CD4-positive, alpha-beta T cell treated with Interleukin-21 for 1 hour (primary cell): ENCODE data around the gene ABCD1.
"Not testable (repeated sequence)": the region's sequence is repeated elsewhere in the genome, so short reads cannot be mapped to it uniquely, and the experiment has no call there.

ENCODE experiments used
- DNase-seq: peaks from one replicate; pipeline ENCODE4 v3.0.0-alpha.2; 2020

ABCD1 gene

GRCh38 chrX:153724252-153725038 is at the start of gene ABCD1, which contains the start of gene BCAP31:
Gene ABCD1 (plus strand): TSS chrX:153724856. CDS start chrX:153725267, 411 bp downstream.
Gene BCAP31 (minus strand): TSS chrX:153724387. CDS start chrX:153723244, 1,143 bp downstream.
- DNase-seq: peak; percentile 91

- DNase-seq: no peak
Observed at GRCh38 chrX:153681175-153681574, 43.5 kb upstream of the ABCD1 start.

GRCh38 chrX:153683486-153683885 is 41.2 kb upstream of the ABCD1 start:
- not testable (repeated sequence) for DNase-seq

GRCh38 chrX:153684467-153685155 is 40.0 kb upstream of the ABCD1 start:
- no peak for DNase-seq

GRCh38 chrX:153685156-153685536 is 39.5 kb upstream of the ABCD1 start:
- no peak for DNase-seq

GRCh38 chrX:153685751-153686696 is 38.6 kb upstream of the ABCD1 start:
- no peak for DNase-seq

GRCh38 chrX:153686711-153687110 is 37.9 kb upstream of the ABCD1 start:
- no peak for DNase-seq

DNA sequence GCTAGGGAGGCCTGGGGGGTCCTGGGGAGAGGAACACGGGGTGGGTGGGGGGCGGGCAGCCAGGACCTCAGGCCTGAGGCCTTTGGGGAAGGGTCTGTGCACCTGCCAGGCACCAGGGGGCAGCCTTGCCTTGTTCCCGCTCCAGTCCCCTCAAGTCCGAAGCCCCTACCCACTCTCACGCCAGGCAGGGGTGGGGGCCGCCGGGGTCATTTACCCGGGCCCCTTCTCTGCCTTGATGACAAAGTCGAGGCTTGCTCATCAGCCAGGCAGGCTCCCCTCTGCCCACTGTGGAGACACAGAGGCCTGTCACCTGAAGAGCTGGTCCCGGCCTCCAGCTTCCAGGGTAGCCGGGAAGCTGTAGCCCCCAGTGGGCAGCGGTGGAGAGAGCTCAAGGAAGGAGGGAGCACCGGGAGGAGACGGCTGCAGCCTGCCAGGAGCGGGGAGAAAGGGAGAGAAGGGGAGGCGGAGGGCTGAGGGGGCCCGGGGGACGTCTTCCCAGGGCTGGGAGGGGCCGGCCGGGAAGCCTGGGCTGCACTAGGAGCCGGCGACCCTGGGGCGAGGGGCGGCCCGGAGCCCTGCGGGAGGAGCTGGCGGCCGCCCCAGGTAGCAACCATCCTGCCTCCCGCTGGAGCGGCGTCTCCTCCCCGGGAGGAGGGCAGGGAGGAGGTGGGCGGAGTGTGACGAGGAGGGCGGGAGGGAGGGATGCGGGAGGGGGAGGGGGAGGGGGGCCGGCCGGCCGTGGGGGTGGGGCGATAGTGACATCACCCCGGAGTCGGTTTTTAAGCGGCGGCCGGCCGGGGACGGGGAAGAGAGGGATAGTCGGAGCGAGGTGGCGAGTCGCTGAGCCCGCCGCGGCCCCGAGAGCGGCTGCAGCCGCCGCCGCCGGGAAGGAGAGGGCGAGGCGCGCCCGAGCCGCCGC is 37.3 kb upstream of the ABCD1 start, which contains the start of gene SLC6A8:
SLC6A8 (plus strand) TSS at position 806 of the 919 bp plus-strand sequence. CDS start 649 bp downstream, outside the sequence.
- DNase-seq: peak; percentile 56

- no peak for DNase-seq
Observed at GRCh38 chrX:153688071-153688470, 36.6 kb upstream of the ABCD1 start.

DNA sequence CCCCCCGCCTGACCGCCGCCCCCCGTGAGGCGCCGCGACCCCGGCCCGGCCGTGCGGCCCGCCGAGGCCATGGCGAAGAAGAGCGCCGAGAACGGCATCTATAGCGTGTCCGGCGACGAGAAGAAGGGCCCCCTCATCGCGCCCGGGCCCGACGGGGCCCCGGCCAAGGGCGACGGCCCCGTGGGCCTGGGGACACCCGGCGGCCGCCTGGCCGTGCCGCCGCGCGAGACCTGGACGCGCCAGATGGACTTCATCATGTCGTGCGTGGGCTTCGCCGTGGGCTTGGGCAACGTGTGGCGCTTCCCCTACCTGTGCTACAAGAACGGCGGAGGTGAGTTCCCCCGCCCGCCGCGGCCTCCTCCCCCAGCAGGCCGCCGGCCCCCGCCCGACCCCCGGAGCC is 36.1 kb upstream of the ABCD1 start:
- no peak for DNase-seq

DNA sequence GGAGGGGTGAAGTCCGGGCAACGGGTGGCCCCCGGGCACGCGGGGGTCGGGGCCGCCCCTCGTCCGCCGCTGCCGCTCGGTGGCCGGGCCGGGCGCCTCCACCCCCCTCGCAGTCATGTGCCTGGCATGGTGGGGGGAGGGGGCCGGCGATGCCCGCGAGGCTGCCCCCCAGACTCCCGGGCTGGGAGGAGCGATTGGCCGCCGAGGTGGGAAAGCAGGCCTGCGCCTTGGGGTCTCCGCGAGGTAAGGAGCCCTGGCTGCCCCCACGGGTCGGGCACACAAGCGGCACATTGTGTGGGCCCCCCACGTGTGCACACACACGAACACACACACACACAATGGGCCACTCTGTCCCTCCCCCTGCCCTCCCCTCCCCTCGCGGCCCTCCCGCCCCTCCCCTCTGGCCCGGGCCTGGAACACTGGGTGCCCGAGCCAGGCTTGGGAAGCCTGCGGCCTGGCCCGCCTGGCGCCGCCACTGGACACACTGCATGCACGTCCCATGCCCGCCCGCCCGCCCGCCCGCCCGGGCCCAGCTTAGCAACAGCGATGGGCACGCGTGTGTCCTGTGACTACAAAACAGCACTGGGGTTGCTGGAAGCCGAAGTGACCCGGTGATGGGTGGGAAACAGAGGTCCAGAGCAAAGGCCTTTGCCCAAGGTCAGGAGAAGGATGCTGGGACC is 35.6 kb upstream of the ABCD1 start:
- no peak for DNase-seq

GRCh38 chrX:153689654-153690465 is 34.8 kb upstream of the ABCD1 start:
- no peak for DNase-seq

- no peak for DNase-seq
Observed at GRCh38 chrX:153690466-153690865, 34.2 kb upstream of the ABCD1 start.

DNA sequence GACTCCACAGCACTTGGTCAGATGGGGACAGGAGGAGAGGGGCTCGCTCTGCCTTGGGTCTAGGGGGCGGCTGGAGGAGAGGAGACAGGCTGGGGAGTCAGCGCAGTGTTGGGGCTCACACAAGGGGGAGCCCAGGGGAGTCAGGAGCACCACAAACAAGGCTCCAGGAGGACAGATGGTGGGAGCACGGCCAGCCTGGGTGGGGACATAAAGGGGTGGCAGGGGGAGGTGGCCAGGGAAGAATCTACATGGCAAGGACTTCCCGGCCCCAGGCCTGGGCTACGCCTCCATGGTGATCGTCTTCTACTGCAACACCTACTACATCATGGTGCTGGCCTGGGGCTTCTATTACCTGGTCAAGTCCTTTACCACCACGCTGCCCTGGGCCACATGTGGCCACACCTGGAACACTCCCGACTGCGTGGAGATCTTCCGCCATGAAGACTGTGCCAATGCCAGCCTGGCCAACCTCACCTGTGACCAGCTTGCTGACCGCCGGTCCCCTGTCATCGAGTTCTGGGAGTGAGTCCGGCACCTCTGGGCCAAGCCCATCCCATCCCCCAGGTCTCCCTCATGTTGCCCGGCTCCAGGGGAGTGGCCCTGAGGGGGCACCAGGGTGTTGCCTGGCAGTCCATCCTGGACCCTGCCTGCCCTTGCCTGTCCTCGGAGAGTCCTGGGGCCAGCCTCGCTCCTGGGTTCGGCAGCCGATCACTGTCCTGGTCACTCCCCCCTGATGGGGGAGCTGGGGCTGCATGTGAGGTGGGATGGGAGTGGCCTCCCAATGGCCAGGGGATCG is 33.4 kb upstream of the ABCD1 start:
- DNase-seq: not testable (repeated sequence)

DNA sequence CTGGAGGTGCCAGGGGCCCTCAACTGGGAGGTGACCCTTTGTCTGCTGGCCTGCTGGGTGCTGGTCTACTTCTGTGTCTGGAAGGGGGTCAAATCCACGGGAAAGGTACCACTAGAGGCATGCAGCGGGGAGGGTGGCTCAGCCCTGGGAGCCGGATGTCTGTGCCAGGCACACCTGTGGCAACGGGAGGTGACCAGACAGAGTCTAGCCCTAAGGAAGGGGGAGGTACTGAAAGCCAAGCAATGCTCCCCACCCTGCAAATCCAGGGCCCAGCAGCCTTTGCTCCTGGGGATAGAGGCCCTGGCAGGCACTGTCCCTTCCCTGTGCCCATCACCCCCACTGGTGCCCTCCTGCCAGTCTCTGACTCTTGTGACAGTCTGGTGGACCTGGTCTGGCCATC is 32.7 kb upstream of the ABCD1 start:
- no peak for DNase-seq

DNA sequence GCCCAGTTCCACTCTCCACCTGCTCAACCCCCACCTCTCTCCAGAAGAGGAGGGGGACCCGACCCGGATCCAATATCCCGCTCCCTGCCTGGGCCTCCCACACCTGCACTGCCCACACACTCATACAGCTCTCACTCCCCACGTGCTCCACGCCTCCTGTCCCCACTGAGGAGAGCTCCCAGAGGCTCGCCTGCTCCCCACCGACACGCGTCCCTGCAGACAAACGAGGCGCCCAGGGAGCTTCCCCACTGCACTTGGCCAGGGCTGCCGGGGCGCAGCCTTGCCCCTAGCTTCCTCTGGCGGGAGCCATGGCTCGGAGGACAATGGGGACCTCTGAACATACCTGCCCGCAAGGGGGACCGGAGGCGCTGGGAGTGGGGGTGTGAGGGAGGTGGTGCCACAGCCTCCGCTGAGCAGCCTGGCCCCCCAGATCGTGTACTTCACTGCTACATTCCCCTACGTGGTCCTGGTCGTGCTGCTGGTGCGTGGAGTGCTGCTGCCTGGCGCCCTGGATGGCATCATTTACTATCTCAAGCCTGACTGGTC is 32.0 kb upstream of the ABCD1 start:
- no peak for DNase-seq

GRCh38 chrX:153693216-153694086 is 31.2 kb upstream of the ABCD1 start:
- no peak for DNase-seq

- not testable (repeated sequence) for DNase-seq
Observed at GRCh38 chrX:153694256-153694655, 30.4 kb upstream of the ABCD1 start.
